Aorta (tissue), 5 donors: ENCODE measurements around the gene CAPS. TPM values are rescaled to one million over a fixed set of nuclear protein-coding genes. Genes with fewer than 3 reads are reported as not detected.

Experiments
- ATAC-seq: fragments of 200-7000 bp; cut with Tn5 transposase; one replicate; pipeline ENCODE4 v1.9.1; 2022; ENCODE audit warnings: moderate library complexity; ENCODE audit not compliant: low FRiP score
- DNase-seq, 2 donors: peaks; one replicate each; pipeline ENCODE4 v3.0.0-alpha.2; 2020
- H3K27ac ChIP-seq, 2 donors: one replicate each; pipeline ENCODE4 v1.5.1; 2013; ENCODE audit warnings: low read length in 2 of 2, mild to moderate bottlenecking in 2 of 2, moderate library complexity in 2 of 2, control low read depth in 1 of 2, inconsistent platforms in 1 of 2, low read depth in 1 of 2
- H3K27me3 ChIP-seq, 2 donors: one replicate each; pipeline ENCODE4 v1.6.1; 2013; ENCODE audit warnings: control low read depth in 1 of 2, low read length in 1 of 2, mild to moderate bottlenecking in 1 of 2, moderate library complexity in 1 of 2; ENCODE audit not compliant: insufficient read depth in 2 of 2, control insufficient read depth in 1 of 2
- H3K36me3 ChIP-seq, 2 donors: one replicate each; pipeline ENCODE4 v1.6.1; 2013; ENCODE audit warnings: control low read depth in 1 of 2, low read length in 1 of 2, mild to moderate bottlenecking in 1 of 2; ENCODE audit not compliant: insufficient read depth in 2 of 2, control insufficient read depth in 1 of 2
- H3K4me1 ChIP-seq, 2 donors: one replicate each; pipeline ENCODE4 v1.6.1; 2013; ENCODE audit warnings: low read length in 2 of 2, control low read depth in 1 of 2, mild to moderate bottlenecking in 1 of 2, moderate library complexity in 1 of 2; ENCODE audit not compliant: insufficient read depth in 2 of 2, control insufficient read depth in 1 of 2
- H3K4me3 ChIP-seq, 2 donors: one replicate each; pipeline ENCODE4 v1.5.1; 2013; ENCODE audit warnings: low read length in 2 of 2, control low read depth in 1 of 2, mild to moderate bottlenecking in 1 of 2
- H3K9me3 ChIP-seq: one replicate; pipeline ENCODE4 v1.6.1; 2013; ENCODE audit warnings: mild to moderate bottlenecking, low read length; ENCODE audit not compliant: control insufficient read depth
- WGBS, 2 donors: extraction: QIAGEN DNeasy Blood & Tissue Kit; methylation state at CpG; one replicate each; pipeline ENCODE4 v1.1.7; 2013; 5-methylcytosine and 5-hydroxymethylcytosine counted together
- intact Hi-C, 2 donors: fragments of 100-400 bp; cut with DNase I; formaldehyde crosslinking; loops; one replicate each; pipeline versions ENCODE4 v1.14.2 to v1.15.0; 2022
- polyA plus RNA-seq, 2 donors: library from polyadenylated mRNA; stranded (reverse); fragments of 200-250 nt; gene quantifications; one replicate each; pipeline ENCODE4 v1.2.3, GENCODE V29; 2013
- total RNA-seq, 2 donors: library from RNA; stranded (reverse); fragmentation: NEBNext Ultra II Directional; extraction: Animal tissue kit (Norgen Biotek cat#: 25700); gene quantifications; one replicate each; pipeline ENCODE4 v1.2.1, GENCODE V29; 2021
- donor health status: healthy with polysubstance abuse.
- donor health status: Bipolar disorder and iron deficiency.
- donor health status: DM: no; HTN: no; CAD: no.
- donor health status: DM: no; HTN: no; CAD: no.
- donor health status: DM: yes; HTN: yes; CAD: no.

The CAPS gene
- total and polyA plus RNA-seq, 4 donors = 9.3 to 70.9 (median 11.7) TPM

DNA sequence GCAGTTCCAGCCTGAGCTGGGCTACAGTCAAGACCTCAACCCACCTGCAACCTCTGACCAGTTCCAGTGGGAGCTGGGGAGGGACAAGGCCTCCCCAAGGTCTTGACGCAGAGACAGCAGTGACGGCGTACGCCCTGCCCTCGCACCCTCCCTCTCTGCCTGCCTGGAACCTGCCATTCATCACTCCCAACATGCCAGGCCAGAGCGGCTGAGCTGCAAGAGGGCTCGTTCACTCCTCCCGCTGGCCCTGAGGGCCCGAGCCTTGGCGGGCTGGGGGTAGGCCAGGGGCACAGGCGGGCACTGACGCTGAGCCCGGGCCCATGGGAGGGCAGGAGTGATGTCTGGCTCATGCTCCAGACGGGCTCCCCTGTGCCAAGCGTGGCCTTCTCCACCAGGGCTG lies 18.6 kb upstream of the CAPS start:
- no peak for ATAC-seq
- WGBS, 2 donors = 74 to 75% methylated on average over 14 to 15 of the region's 15 CpGs
- no peak overlapping the region for H3K27ac ChIP-seq
- no peaks in the 10 kb centered on the region for H3K4me1 ChIP-seq
- H3K27me3 ChIP-seq = no peaks in the 10 kb centered on the region
- H3K36me3 ChIP-seq = peaks cover 0 to 2% of the 10 kb centered on the region in 2 donors
- no peak for DNase-seq
- intact Hi-C loops = loop anchor here in 1 of 2 donors (10.0 kb wide), 1 partner anchor 91 kb away; the partner anchor contains the start of gene NRTN
- H3K9me3 ChIP-seq = no peaks in the 10 kb centered on the region
- no peak overlapping the region for H3K4me3 ChIP-seq

DNA sequence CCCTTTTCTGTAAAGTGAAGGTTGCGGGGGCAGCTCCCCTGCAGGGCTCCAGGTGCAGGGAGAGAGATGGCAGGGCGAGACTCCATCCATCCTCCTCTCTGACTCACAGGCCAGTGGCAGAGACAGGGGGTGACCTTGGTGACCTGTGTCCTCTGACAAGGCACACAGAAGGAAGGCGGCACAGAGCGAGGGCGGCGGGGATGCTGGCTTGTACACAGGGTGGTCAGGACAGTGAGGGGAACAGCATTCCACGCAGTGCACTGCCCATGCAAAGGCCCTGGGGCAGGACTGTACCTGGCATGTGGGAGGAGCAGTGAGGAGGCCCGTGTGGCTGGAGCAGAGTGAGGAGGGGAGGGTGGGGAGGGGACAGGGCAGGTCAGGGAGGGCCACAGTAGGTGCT lies 18.2 kb upstream of the CAPS start:
- no peak overlapping the region for H3K27ac ChIP-seq
- intact Hi-C loops = loop anchor here in 1 of 2 donors (10.0 kb wide), 1 partner anchor 91 kb away; the partner anchor contains the start of gene NRTN
- H3K4me1 ChIP-seq = no peaks in the 10 kb centered on the region
- ATAC-seq = no peak
- H3K36me3 ChIP-seq = peaks cover 0 to 2% of the 10 kb centered on the region in 2 donors
- 96% methylated on average over 8 of the region's 8 CpGs for WGBS, 2 donors
- no peaks in the 10 kb centered on the region for H3K9me3 ChIP-seq
- no peak for DNase-seq
- no peaks in the 10 kb centered on the region for H3K27me3 ChIP-seq
- no peak overlapping the region for H3K4me3 ChIP-seq

DNA sequence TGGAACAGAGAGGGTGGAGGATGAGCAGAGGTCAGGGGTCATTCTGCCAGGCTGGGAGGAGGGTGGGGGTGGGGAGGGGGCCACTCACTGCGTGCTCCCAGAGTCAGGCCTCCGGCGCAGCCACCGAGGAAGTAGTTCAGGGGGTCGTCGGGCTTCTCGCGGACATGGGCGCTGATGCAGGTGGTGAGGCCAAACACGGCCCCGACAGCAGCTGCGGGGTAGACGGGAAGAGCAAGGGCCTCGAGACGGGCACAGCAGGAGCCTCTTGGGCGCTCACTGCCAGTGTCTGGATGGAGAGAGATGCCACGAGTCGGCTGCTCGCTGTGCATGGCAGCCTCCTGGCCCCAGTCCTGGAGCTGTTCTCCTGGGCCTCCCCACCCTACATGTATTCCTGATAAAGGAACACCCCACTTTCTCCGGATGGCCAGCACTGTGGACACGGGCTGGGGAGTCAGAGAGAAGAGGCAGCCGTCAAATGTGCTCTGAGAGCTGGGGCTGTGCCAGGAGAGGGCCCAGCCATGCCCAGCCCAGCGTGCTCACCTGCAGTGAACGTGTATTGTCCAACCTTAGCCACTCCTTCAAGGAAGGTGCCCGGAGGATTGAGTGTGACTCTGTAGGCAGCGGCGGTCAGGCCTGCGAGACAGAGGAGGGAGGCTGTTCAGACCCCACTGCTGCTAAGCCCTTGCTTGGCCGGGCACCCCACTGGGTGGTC lies 17.5 kb upstream of the CAPS start:
- Histone ChIP-seq H3K36me3 (peaks cover 0 to 2% of the 10 kb centered on the region in 2 donors), H3K4me3 (no peak overlapping the region), H3K27ac (no peak overlapping the region), H3K4me1 (no peaks in the 10 kb centered on the region), H3K27me3 (no peaks in the 10 kb centered on the region), H3K9me3 (no peaks in the 10 kb centered on the region)
- WGBS, 2 donors = 95 to 96% methylated on average over 25 to 29 of the region's 29 CpGs
- no peak for DNase-seq
- intact Hi-C loops = loop anchor here in 1 of 2 donors (10.0 kb wide), 1 partner anchor 92 kb away; the partner anchor contains the start of gene NRTN
- ATAC-seq = no peak

DNA sequence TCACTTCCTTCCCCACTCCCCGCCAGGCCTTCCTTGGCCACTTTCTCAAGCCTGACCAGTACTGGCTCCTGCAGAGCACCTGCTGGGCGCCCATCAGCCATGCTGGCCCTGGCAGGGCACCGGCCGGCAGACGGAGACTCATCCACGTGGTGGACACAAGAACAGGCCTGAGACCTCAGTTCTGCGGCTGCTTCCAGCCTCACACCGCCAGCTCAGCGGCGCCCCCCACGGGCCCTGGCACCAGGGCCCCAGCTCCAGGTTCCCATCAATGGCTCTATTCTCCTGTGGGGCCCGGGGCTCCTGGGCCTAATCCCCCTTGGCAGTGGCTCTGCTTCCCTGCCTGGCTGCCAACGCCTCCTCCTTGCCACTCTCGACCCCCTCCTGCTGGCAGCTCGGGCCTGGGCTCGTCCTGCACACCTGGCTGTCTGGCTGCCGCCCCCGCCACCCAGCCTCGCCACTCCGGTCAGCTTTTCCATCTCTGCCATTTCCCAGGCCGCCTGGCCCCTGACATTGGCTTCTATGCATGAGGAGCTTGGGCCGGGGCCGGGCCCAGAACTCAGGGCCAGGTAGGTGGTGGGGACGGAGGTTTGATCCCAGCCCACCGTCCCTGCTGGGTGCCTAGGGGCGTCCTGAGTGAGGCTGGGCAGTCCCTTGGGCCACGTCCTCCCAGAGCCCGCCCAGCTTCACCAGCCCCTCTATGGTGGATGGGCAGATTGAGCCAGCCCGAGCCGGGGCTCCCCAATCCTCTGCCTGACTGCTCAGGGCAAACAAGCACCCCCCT lies 16.7 kb upstream of the CAPS start:
- no peak overlapping the region for H3K4me3 ChIP-seq
- ATAC-seq = no peak
- intact Hi-C loops = loop anchor here in 1 of 2 donors (10.0 kb wide), 1 partner anchor 93 kb away; the partner anchor contains the start of gene NRTN
- no peak overlapping the region for H3K27ac ChIP-seq
- H3K4me1 ChIP-seq = no peaks in the 10 kb centered on the region
- DNase-seq = no peak
- no peaks in the 10 kb centered on the region for H3K27me3 ChIP-seq
- peaks cover 0 to 2% of the 10 kb centered on the region in 2 donors for H3K36me3 ChIP-seq
- H3K9me3 ChIP-seq = no peaks in the 10 kb centered on the region
- WGBS, 2 donors = 95 to 96% methylated on average over 30 of the region's 30 CpGs

DNA sequence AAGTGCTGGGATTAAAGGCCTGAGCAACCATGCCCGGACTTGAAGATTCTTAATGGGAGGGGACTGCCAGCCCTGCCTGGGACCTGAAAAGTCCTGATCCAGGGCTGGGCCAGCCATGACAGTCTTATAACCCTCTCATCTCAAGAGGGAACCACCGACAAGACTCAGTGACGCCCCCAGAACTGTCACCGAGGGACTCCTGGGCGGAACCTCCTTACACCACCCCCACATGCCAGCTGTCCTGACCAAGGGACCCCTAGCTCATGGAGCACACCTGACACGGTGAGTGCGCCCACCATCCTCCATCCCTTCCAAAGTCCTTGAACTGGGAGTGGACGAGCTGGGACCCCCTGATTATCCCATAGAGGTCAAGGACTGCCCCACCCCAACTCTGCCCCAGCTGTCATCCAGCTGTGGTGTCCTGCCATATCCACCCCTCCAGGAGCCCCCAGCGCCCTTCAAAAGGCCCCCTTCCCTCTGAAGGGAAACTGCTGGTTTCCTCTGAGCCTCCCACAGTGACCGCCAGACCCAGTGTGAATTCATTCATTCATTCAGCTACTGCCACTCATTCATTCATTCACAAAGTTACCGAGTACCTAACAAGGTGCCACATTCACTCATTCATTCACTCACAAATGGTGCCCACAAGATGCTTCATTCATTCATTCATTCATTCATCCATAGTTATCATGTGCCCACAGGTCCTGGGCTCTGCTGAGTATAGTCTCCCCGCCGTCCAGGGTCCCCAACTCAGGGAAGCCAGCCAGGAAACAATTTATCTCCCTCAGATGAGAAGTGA lies 14.1 kb upstream of the CAPS start:
- Histone ChIP-seq H3K27me3 (no peaks in the 10 kb centered on the region), H3K9me3 (no peaks in the 10 kb centered on the region), H3K36me3 (peaks cover 0 to 2% of the 10 kb centered on the region in 2 donors), H3K4me1 (no peaks in the 10 kb centered on the region), H3K4me3 (no peak overlapping the region), H3K27ac (no peak overlapping the region)
- ATAC-seq (no peak), DNase-seq (no peak)
- intact Hi-C loops = loop anchor here in 1 of 2 donors (10.0 kb wide), 1 partner anchor 95 kb away; the partner anchor contains the start of gene NRTN
- WGBS, 2 donors = 90 to 95% methylated on average over 13 of the region's 13 CpGs

DNA sequence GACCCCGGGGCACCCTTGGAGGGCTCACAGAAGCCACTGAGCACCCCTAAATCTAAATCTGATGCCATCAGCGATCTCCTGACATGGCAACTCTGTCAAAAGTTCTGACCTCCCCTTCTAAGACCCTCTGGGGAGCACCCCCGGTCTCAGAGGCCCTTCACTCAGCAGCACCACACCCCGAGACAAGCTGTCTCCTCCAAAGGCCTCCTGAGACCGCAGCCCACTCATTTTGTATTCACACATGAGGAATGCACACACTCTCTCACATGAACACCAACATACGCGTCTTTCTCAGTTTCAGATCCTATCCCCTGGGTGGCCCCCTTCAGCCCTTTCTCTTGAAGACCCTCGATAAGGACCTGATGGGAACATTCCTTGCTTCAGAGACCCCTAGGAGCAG lies 13.1 kb upstream of the CAPS start:
- DNase-seq = no peak
- Histone ChIP-seq H3K9me3 (no peaks in the 10 kb centered on the region), H3K4me3 (no peak overlapping the region), H3K27me3 (no peaks in the 10 kb centered on the region), H3K4me1 (no peaks in the 10 kb centered on the region), H3K36me3 (peaks cover 0 to 2% of the 10 kb centered on the region in 2 donors), H3K27ac (no peak overlapping the region)
- WGBS, 2 donors = 90 to 91% methylated on average over 8 of the region's 8 CpGs
- ATAC-seq = no peak
- intact Hi-C loops = no loop called here

DNA sequence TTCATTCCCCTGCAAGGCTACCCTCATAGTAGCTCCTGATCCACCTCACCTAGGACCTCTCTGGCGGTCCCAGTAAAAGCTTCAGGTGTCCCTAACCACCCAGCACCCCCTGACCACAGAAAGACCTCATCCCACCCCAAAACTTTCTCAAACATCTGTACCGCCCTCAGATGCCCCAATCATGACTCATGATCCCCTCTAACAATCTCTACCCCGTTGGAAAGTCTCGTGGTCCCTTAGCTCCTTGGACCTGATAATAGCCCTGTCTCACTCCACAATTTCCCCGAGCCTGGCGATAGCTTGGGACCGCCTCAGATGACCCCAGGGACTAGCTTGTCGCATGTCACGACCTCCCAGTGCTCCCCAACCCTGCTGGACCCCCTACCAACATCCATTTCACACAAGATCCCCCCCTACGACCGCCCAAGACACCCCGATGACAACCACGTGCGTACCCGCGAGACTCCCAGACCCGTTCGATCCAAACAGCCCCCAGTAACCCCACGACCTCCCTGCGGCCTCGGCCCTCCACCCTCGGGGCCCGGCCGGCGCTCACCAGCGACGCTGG lies 10.9 kb upstream of the CAPS start:
- intact Hi-C loops = no loop called here
- no peak for DNase-seq
- Histone ChIP-seq H3K4me1 (no peaks in the 10 kb centered on the region), H3K27me3 (no peaks in the 10 kb centered on the region), H3K36me3 (no peaks in the 10 kb centered on the region), H3K27ac (peak overlapping the region in 1 of 2 donors; percentile 6), H3K9me3 (no peaks in the 10 kb centered on the region), H3K4me3 (peak overlapping the region; percentile 4 to 63)
- ATAC-seq = no peak
- 2% methylated on average over 27 of the region's 27 CpGs for WGBS, 2 donors
